H1 (cell line): ENCODE measurements around the gene STX12. TPM values are rescaled to one million over a fixed set of nuclear protein-coding genes. Genes with fewer than 3 reads are reported as not detected.

Source experiments
- ASH2L ChIP-seq: fragments of 200-600, 300-600 bp; sonication (generic); IDR thresholded peaks from one replicate; pipeline ENCODE4 v1.7.1; 2017; ENCODE audit warnings: low read length
- JUND ChIP-seq: IDR thresholded peaks from 2 replicates; pipeline ENCODE4 v1.6.1; 2011; ENCODE audit warnings: mild to moderate bottlenecking, improper control_type of control experiment, low read length
- PHF8 ChIP-seq: fragments of 200-600 bp; sonication (generic); conservative IDR thresholded peaks from 2 replicates; pipeline ENCODE4 v1.7.1; 2012; ENCODE audit warnings: low read depth, mild to moderate bottlenecking, inconsistent platforms, low read length, moderate library complexity
- RNF2 ChIP-seq: fragments of 200-900, 300-1000 bp; sonication (generic); IDR thresholded peaks from 2 replicates; pipeline ENCODE4 v1.7.1; 2016; ENCODE audit warnings: borderline replicate concordance, low read depth, mild to moderate bottlenecking, antibody characterized with exemption, low read length; ENCODE audit not compliant: poor library complexity, severe bottlenecking; ENCODE audit errors: missing control alignments
- RXRA ChIP-seq: IDR thresholded peaks from 2 replicates; pipeline ENCODE4 v1.6.1; 2011; ENCODE audit warnings: low read depth, mild to moderate bottlenecking, low read length, moderate library complexity; ENCODE audit not compliant: insufficient read depth
- SIRT6 ChIP-seq: IDR thresholded peaks from one replicate; pipeline ENCODE4 v1.7.1; 2012; ENCODE audit warnings: low read length, inconsistent platforms
- polyA plus RNA-seq, 7 experiments: library from polyadenylated mRNA; depleted of rRNA in 3 of 7; stranded (reverse) in 5 of 7; unstranded in 2 of 7; fragments of >200 nt in 5 of 7; fragments of 200-250 nt in 2 of 7; gene quantifications; 1 replicate in 5 of 7; 2 replicates in 1 of 7; 4 replicates in 1 of 7; pipeline versions ENCODE4 v1.2.1 to v1.2.3, GENCODE V29; 2011 to 2013; ENCODE audit warnings: missing spikeins in 2 of 7, mixed read lengths in 2 of 7
- total RNA-seq: library from RNA; stranded (reverse); fragmentation: NEBNext Ultra II Directional; extraction: Animal tissue kit (Norgen Biotek cat#: 25700); gene quantifications from 2 replicates; pipeline ENCODE4 v1.2.1, GENCODE V29; 2021

STX12 gene
- total and polyA plus RNA-seq, 2 of the 8 experiments (the other 6 are each of a cell fraction or from before 2014, with no cell fraction given): 3.7 to 11.0 TPM

- no peak for TF ChIP-seq JUND
- no peak for TF ChIP-seq ASH2L
- TF ChIP-seq RXRA: no peak
- TF ChIP-seq SIRT6: no peak
- no peak for TF ChIP-seq RNF2
- TF ChIP-seq PHF8: no peak
Observed at GRCh38 chr1:27795601-27796000, 22.6 kb downstream of the STX12 start (continued).
